OCI-LY7 (cell line): ENCODE results near the gene RADIL.

Experiments used
- CTCF ChIP-seq: fragments of 200-600 bp; sonication (generic); conservative IDR thresholded peaks from 2 replicates; pipeline ENCODE4 v1.5.1; 2014; ENCODE audit warnings: mild to moderate bottlenecking, antibody characterized with exemption, low read length, moderate library complexity, mixed read lengths
- EZH2phosphoT487 ChIP-seq: fragments of 200-600 bp; sonication (generic); IDR thresholded peaks from 2 replicates; pipeline ENCODE4 v1.6.1; 2018; ENCODE audit warnings: low read depth, borderline replicate concordance, mild to moderate bottlenecking, mixed run types, antibody characterized with exemption, low read length, moderate library complexity, mixed read lengths

GRCh38 chr7:4883033-4883371 is 514 bp downstream of the RADIL start:
- TF ChIP-seq CTCF (no peak), EZH2phosphoT487 (no peak)
